Endothelial cell of umbilical vein (primary cell): ENCODE data around the gene SLC30A7. TPM values are rescaled to one million over a fixed set of nuclear protein-coding genes. Genes with fewer than 3 reads are reported as not detected.
A peak's percentile ranks its signal among the peaks of the same experiment; 100 is the strongest.
"Not testable (repeated sequence)": the region's sequence is repeated elsewhere in the genome, so short reads cannot be mapped to it uniquely, and the experiment has no call there.

Experiments
- BruUV-seq: library from RNA; stranded (reverse); fragments of 400-500 nt; replicated peaks from 2 replicates; lab custom pipeline; 2021; lab: Mats Ljungman, UMichigan
- CTCF ChIA-PET: fragments of 300-600, 350-600 bp; sonication (Branson Sonifier 250); formaldehyde crosslinking; loops from one replicate; lab custom pipeline; 2021; ENCODE audit warnings: antibody characterized with exemption, inconsistent platforms; lab: Charles Lee
- POLR2A ChIA-PET: fragments of 300-600, 350-600 bp; sonication (Branson Sonifier 250); formaldehyde crosslinking; loops from one replicate; lab custom pipeline; 2021; ENCODE audit warnings: antibody characterized with exemption, inconsistent platforms; lab: Charles Lee
- DNase-seq: peaks from one replicate; pipeline ENCODE4 v3.0.0-alpha.2; 2011; ENCODE audit warnings: low read depth, low spot score
- FAIRE-seq: peaks from 2 replicates; lab custom pipeline; 2011; peaks lifted over from hg19 to GRCh38; lab: Jason Lieb, UNC
- H2AFZ ChIP-seq: 2 replicates; pipeline ENCODE4 v1.6.0; 2012; ENCODE audit warnings: low read depth, low read length, control low read depth, inconsistent platforms
- H3K27ac ChIP-seq: 2 replicates; pipeline ENCODE4 v1.5.1; 2011; ENCODE audit warnings: low read depth, mild to moderate bottlenecking, control low read depth, low read length, moderate library complexity; ENCODE audit not compliant: insufficient read depth
- H3K27me3 ChIP-seq, 2 experiments: 2 replicates each; pipeline versions ENCODE4 v1.6.0 to v1.6.1; 2011; ENCODE audit warnings: low read length in 2 of 2, mixed read lengths in 1 of 2; ENCODE audit not compliant: control insufficient read depth in 2 of 2, insufficient read depth in 2 of 2
- H3K36me3 ChIP-seq, 2 experiments: 2 replicates in 1 of 2; 3 replicates in 1 of 2; pipeline ENCODE4 v1.5.1; 2011; ENCODE audit warnings: low read length in 2 of 2, mild to moderate bottlenecking in 1 of 2, moderate library complexity in 1 of 2; ENCODE audit not compliant: control insufficient read depth in 2 of 2, insufficient read depth in 2 of 2; ENCODE audit errors: extremely low read depth in 1 of 2
- H3K4me1 ChIP-seq: 3 replicates; pipeline ENCODE4 v1.5.1; 2011; ENCODE audit warnings: mild to moderate bottlenecking, low read length; ENCODE audit not compliant: control insufficient read depth, insufficient read depth; ENCODE audit errors: extremely low read depth
- H3K4me2 ChIP-seq: 2 replicates; pipeline ENCODE4 v1.6.1; 2011; ENCODE audit warnings: low read length, control low read depth, mixed read lengths; ENCODE audit not compliant: insufficient read depth
- H3K4me3 ChIP-seq, 3 experiments: fragments of 200-600 bp in 1 of 3; sonication (generic), shearing (Covaris generic) in 1 of 3; replicated peaks in 1 of 3; 2 replicates each; pipeline ENCODE4 v1.5.1; 2011 to 2016; ENCODE audit warnings: control low read depth in 3 of 3, low read length in 3 of 3, mild to moderate bottlenecking in 2 of 3, inconsistent platforms in 1 of 3, low read depth in 1 of 3, moderate library complexity in 1 of 3; ENCODE audit not compliant: insufficient read depth in 1 of 3
- H3K79me2 ChIP-seq: 2 replicates; pipeline ENCODE4 v1.6.0; 2012; ENCODE audit warnings: low read length, inconsistent platforms; ENCODE audit not compliant: control insufficient read depth, insufficient read depth
- H3K9ac ChIP-seq: replicated peaks from 2 replicates; pipeline ENCODE3; 2011; ENCODE audit warnings: low read length, control low read depth; ENCODE audit not compliant: insufficient read depth; ENCODE audit errors: extremely low read depth
- H3K9me1 ChIP-seq: replicated peaks from 3 replicates; pipeline ENCODE4 v1.6.0; 2011; ENCODE audit warnings: mild to moderate bottlenecking, low read length; ENCODE audit not compliant: control insufficient read depth, insufficient read depth; ENCODE audit errors: extremely low read depth
- H3K9me3 ChIP-seq: replicated peaks from 2 replicates; pipeline ENCODE4 v1.5.1; 2012; ENCODE audit warnings: low read length, inconsistent platforms; ENCODE audit not compliant: control insufficient read depth, insufficient read depth
- H4K20me1 ChIP-seq: replicated peaks from 2 replicates; pipeline ENCODE3; 2011; ENCODE audit warnings: mild to moderate bottlenecking, low read length; ENCODE audit not compliant: control insufficient read depth, insufficient read depth; ENCODE audit errors: extremely low read depth
- EZH2 ChIP-seq: IDR thresholded peaks from 2 replicates; pipeline ENCODE4 v1.6.1; 2012; ENCODE audit warnings: borderline replicate concordance, low read depth, mild to moderate bottlenecking, moderate library complexity, low read length, inconsistent platforms; ENCODE audit not compliant: severe bottlenecking
- FOS ChIP-seq: IDR thresholded peaks from 2 replicates; pipeline ENCODE4 v1.6.1; 2011; ENCODE audit warnings: mild to moderate bottlenecking, low read length, moderate library complexity, borderline replicate concordance; ENCODE audit not compliant: insufficient read depth
- GATA2 ChIP-seq: IDR thresholded peaks from 2 replicates; pipeline ENCODE4 v1.7.0; 2011; ENCODE audit warnings: low read depth, mild to moderate bottlenecking, moderate library complexity, mixed read lengths, low read length; ENCODE audit not compliant: insufficient read length, insufficient read depth
- JUN ChIP-seq: IDR thresholded peaks from 2 replicates; pipeline ENCODE4 v1.6.1; 2011; ENCODE audit warnings: borderline replicate concordance, low read depth; ENCODE audit not compliant: insufficient read length, insufficient read depth
- MYC ChIP-seq: IDR thresholded peaks from one replicate; pipeline ENCODE4 v1.6.1; 2011; ENCODE audit warnings: mild to moderate bottlenecking, low read depth, low read length
- POLR2A ChIP-seq: IDR thresholded peaks from 2 replicates; pipeline ENCODE4 v1.6.1; 2012; ENCODE audit warnings: low read depth, mild to moderate bottlenecking, control low read depth, low read length
- POLR2AphosphoS5 ChIP-seq: IDR thresholded peaks from 2 replicates; pipeline ENCODE4 v1.6.1; 2012; ENCODE audit warnings: low read depth, mild to moderate bottlenecking, control low read depth, low read length, moderate library complexity; ENCODE audit not compliant: insufficient read depth
- dilution Hi-C: fragments of 300-500 bp; cut with MboI; formaldehyde crosslinking; loops from one replicate; pipeline ENCODE4 v1.15.0; 2019; ENCODE audit warnings: low sequenced_read_pairs; ENCODE audit not compliant: extremely low pct_ligation_motif_present
- intact Hi-C: fragments of 100-400 bp; cut with micrococcal nuclease; formaldehyde crosslinking; loops from one replicate; pipeline ENCODE4 v1.10.0; 2022
- polyA plus RNA-seq, 4 experiments: library from polyadenylated mRNA; depleted of rRNA in 3 of 4; stranded (reverse) in 3 of 4; unstranded in 1 of 4; fragments of >200 nt; gene quantifications; 2 replicates each; pipeline versions ENCODE4 v1.2.1 to v1.2.3, GENCODE V29; 2011 to 2012; ENCODE audit warnings: missing spikeins in 1 of 4
- total RNA-seq: library from RNA; stranded (reverse); gene quantifications from 2 replicates; pipeline ENCODE4 v1.2.3, GENCODE V29; 2021
- TF ChIP-seq, protein P1 (sequence below): IDR thresholded peaks from 2 replicates; pipeline ENCODE4 v1.6.1; 2011; ENCODE audit not compliant: insufficient read depth, insufficient read length
- TF ChIP-seq, protein P2 (sequence below), 2 donors: IDR thresholded peaks; 1 replicate in 1 of 2; 2 replicates in 1 of 2; pipeline ENCODE4 v1.5.1; 2011; ENCODE audit warnings: low read length in 2 of 2, mild to moderate bottlenecking in 2 of 2, moderate library complexity in 2 of 2, control low read depth in 1 of 2, inconsistent platforms in 1 of 2, low read depth in 1 of 2; ENCODE audit not compliant: insufficient read depth in 1 of 2; ENCODE audit errors: extremely low read depth in 1 of 2

SLC30A7 gene
- total and polyA plus RNA-seq, 2 donors (not counting 3 experiments of a cell fraction or from before 2014, with no cell fraction given), result 9.3 to 38.6 TPM

DNA sequence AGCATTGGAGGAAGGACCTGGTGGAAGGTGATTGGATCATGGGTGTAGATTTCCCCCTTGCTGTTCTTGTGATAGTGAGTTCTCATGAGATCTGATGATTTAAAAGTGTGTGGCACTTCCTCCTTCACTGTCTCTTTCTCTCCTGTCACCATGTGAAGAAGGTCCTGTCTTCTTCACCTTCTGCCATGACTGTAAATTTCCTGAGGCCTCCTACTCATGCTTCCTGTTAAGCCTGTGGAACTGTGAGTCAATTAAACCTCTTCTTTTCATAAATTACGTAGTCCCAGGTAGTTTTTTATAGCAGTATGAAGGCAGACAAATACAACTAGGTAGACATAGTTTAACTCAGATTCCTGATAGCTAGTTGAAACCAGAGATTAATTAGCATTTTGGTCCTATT is 57.1 kb downstream of the SLC30A7 start:
- FAIRE-seq (peak; percentile 46), DNase-seq (peak; percentile 34)
- H3K9ac ChIP-seq, BruUV-seq, dilution Hi-C loops, H4K20me1 ChIP-seq, H2AFZ ChIP-seq, H3K9me1 ChIP-seq, H3K4me2 ChIP-seq, H3K27me3 ChIP-seq, H3K4me3 ChIP-seq, POLR2A ChIA-PET, H3K27ac ChIP-seq, intact Hi-C loops, H3K9me3 ChIP-seq, H3K36me3 ChIP-seq: not testable (repeated sequence)
- CTCF ChIA-PET, result interaction anchor here (1.9 kb wide), 1 partner anchor 10 kb away, joined by 6 read pairs; no protein-coding TSS in a partner anchor
- Histone ChIP-seq H3K4me1 (peaks cover 25% of the 10 kb centered on the region), H3K79me2 (peaks cover 10% of the 10 kb centered on the region)
- peak; percentile 63 for TF ChIP-seq FOS

DNA sequence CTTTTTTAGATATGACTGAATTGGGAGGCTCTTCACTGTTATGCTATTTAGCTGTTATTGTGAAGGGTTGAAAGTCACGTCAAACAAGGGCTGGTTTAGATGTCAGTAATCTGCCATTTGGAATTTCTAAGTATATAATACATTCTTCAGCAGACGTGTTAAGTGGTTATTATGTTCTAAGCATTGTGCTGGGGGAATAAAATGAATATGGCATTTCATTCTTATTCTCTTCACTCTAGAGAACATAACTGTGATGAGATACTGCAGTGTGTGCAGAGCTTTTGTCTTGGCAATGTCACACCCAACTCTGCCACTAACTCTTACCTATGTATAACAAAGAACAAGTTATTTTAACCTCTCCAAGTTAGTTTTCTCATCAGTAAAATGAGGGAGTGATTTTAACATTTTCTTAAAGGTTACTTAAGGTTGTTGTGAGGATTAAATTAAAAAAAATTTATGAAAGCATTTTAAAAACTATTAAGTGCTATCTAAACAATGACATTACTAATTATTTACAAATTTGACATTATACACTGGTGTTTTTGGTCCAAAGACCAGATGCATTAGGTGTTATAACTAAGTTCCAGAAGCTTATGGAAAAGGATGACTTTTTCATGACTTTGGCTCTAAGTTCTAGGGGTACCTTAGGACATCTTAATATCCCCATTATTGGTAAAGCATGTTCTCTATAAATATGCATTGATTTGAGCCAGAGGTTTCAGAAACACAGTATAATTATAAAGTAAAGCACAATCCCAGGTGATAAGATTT is 58.3 kb downstream of the SLC30A7 start:
- Histone ChIP-seq H3K9me1 (no peaks in the 10 kb centered on the region), H3K79me2 (peaks cover 7% of the 10 kb centered on the region), H3K9ac (no peak overlapping the region), H3K4me1 (peaks cover 28% of the 10 kb centered on the region), H3K9me3 (no peaks in the 10 kb centered on the region), H2AFZ (no peak overlapping the region), H3K36me3 (peaks cover 0 to 4% of the 10 kb centered on the region in 2 experiments), H3K27ac (no peak overlapping the region), H4K20me1 (no peaks in the 10 kb centered on the region), H3K4me2 (no peak overlapping the region), H3K4me3 (no peak overlapping the region), H3K27me3 (no peaks in the 10 kb centered on the region)
- DNase-seq (no peak), FAIRE-seq (no peak)
- CTCF ChIA-PET, result interaction anchor here (0.9 to 1.9 kb wide), 3 partner anchors 11 to 334 kb away, joined by 3 to 6 read pairs (median 3); no protein-coding TSS in a partner anchor
- TF ChIP-seq GATA2, result no peak
- no peak for TF ChIP-seq POLR2A
- TF ChIP-seq JUN, result no peak
- TF ChIP-seq FOS, result no peak
- TF ChIP-seq, protein P1, sequence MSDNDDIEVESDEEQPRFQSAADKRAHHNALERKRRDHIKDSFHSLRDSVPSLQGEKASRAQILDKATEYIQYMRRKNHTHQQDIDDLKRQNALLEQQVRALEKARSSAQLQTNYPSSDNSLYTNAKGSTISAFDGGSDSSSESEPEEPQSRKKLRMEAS, result no peak
- no peak for TF ChIP-seq EZH2
- TF ChIP-seq POLR2AphosphoS5, result no peak
- TF ChIP-seq MYC, result no peak
- TF ChIP-seq, protein P2, sequence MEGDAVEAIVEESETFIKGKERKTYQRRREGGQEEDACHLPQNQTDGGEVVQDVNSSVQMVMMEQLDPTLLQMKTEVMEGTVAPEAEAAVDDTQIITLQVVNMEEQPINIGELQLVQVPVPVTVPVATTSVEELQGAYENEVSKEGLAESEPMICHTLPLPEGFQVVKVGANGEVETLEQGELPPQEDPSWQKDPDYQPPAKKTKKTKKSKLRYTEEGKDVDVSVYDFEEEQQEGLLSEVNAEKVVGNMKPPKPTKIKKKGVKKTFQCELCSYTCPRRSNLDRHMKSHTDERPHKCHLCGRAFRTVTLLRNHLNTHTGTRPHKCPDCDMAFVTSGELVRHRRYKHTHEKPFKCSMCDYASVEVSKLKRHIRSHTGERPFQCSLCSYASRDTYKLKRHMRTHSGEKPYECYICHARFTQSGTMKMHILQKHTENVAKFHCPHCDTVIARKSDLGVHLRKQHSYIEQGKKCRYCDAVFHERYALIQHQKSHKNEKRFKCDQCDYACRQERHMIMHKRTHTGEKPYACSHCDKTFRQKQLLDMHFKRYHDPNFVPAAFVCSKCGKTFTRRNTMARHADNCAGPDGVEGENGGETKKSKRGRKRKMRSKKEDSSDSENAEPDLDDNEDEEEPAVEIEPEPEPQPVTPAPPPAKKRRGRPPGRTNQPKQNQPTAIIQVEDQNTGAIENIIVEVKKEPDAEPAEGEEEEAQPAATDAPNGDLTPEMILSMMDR (IDR thresholded peaks at IDR 0.05; ENCODE audit: extremely low read depth in 1 of 2, insufficient read depth in 1 of 2, low read depth in 1 of 2, low read length in 2 of 2), result no peak
- POLR2A ChIA-PET, result no interaction called here
- no TSS peak for BruUV-seq
- intact Hi-C loops, result no loop called here
- dilution Hi-C loops, result no loop called here
